Measurements from ENCODE around the gene PRKCE. TPM values are rescaled to one million over a fixed set of nuclear protein-coding genes. Genes with fewer than 3 reads are reported as not detected.

Gene PRKCE
- total RNA-seq, 1 experiment from 2014 or later, result 1.3 TPM

- H3K9ac ChIP-seq (ENCODE audit: extremely low read depth, insufficient read length, low read length), result no peak overlapping the region
- Mint-ChIP-seq H3K36me3 (ENCODE audit: insufficient read depth in 1 of 3, low read depth in 3 of 3) (peaks cover 1 to 5% (median 3%) of the 10 kb centered on the region in 3 experiments; a peak in 3 of 7 replicates), H3K4me3 (no peak overlapping the region), H3K4me1 (peaks cover 15% of the 10 kb centered on the region in 2 experiments), H3K27ac (no peak overlapping the region), H3K9me3 (peaks cover 5 to 16% of the 10 kb centered on the region in 2 experiments; a peak in 3 of 5 replicates), H3K27me3 (ENCODE audit: low read depth) (no peaks in the 10 kb centered on the region; the same call in 1 of the 2 replicates)
- H3K27me3 ChIP-seq (ENCODE audit: insufficient read depth, low read length), result no peaks in the 10 kb centered on the region
- no peak overlapping the region for H2BK20ac ChIP-seq (ENCODE audit: low read depth, low read length, poor library complexity, severe bottlenecking)
- no peak overlapping the region for H4K5ac ChIP-seq (ENCODE audit: insufficient read length, low read depth, low read length)
- no CpG with 5 or more reads among the region's 1 CpG for WGBS (ENCODE audit: extremely low coverage, insufficient read length, low lambda C conversion rate)
- H3K56ac ChIP-seq (ENCODE audit: insufficient read length, low read depth, low read length), result no peak overlapping the region
- no peak overlapping the region for H3K27ac ChIP-seq (ENCODE audit: insufficient read length, low read depth, low read length)
- no peaks in the 10 kb centered on the region for H3K79me1 ChIP-seq (ENCODE audit: insufficient read depth, low read depth, low read length, poor library complexity, severe bottlenecking)
- no peak overlapping the region for H4K91ac ChIP-seq (ENCODE audit: insufficient read length, low read depth, low read length)
- no peak overlapping the region for H2BK15ac ChIP-seq (ENCODE audit: low read depth, low read length)
- H3K9me3 ChIP-seq (ENCODE audit: control insufficient read depth, low read depth, low read length), result no peaks in the 10 kb centered on the region
- H2BK120ac ChIP-seq (ENCODE audit: low read depth, low read length, poor library complexity, severe bottlenecking), result no peak overlapping the region
- no peaks in the 10 kb centered on the region for H4K20me1 ChIP-seq (ENCODE audit: control insufficient read depth, insufficient read depth, insufficient read length)
- no peak overlapping the region for H2BK5ac ChIP-seq (ENCODE audit: insufficient read length, low read length)
- no peak overlapping the region for H2AK5ac ChIP-seq (ENCODE audit: insufficient read length, low read length)
- no peak overlapping the region for H4K8ac ChIP-seq (replicated peaks; ENCODE audit: insufficient read length, low read depth, low read length)
- H3K23me2 ChIP-seq (ENCODE audit: insufficient read length, low read depth, low read length, poor library complexity, severe bottlenecking), result no peaks in the 10 kb centered on the region
- no peak overlapping the region for H3K23ac ChIP-seq (ENCODE audit: insufficient read length, low read depth, low read length)
- TF ChIP-seq CTCF (conservative IDR thresholded peaks at IDR 0.05), result no peak
- no peak overlapping the region for H3K4me2 ChIP-seq (ENCODE audit: insufficient read depth, insufficient read length, low read length)
- no peak overlapping the region for H3K18ac ChIP-seq (ENCODE audit: insufficient read length, low read depth, low read length)
- no peak overlapping the region for H3K4ac ChIP-seq (ENCODE audit: low read depth, low read length)
- H3K4me1 ChIP-seq (ENCODE audit: insufficient read depth, low read length), result peaks cover 2% of the 10 kb centered on the region; the same call in 1 of the 2 replicates
- H3K14ac ChIP-seq (ENCODE audit: insufficient read depth, low read length), result no peak overlapping the region
- H2AFZ ChIP-seq (ENCODE audit: low read length), result no peak overlapping the region
- no peak overlapping the region for H3T11ph ChIP-seq (ENCODE audit: low read length)
- no peaks in the 10 kb centered on the region for H3K79me2 ChIP-seq (ENCODE audit: insufficient read depth, low read length)
- no peak overlapping the region for H2BK12ac ChIP-seq (ENCODE audit: insufficient read length, low read depth, low read length)
- no peak for DNase-seq
Measured at GRCh38 chr2:46095830-46096229, 444.4 kb downstream of the PRKCE start.
